Fibroblast of villous mesenchyme (primary cell): ENCODE data around the gene PAPSS1. TPM values are rescaled to one million over a fixed set of nuclear protein-coding genes. Genes with fewer than 3 reads are reported as not detected.
"Not testable (repeated sequence)": the region's sequence is repeated elsewhere in the genome, so short reads cannot be mapped to it uniquely, and the experiment has no call there.

Experiments
- DNase-seq: peaks from one replicate; pipeline ENCODE4 v3.0.0-alpha.2; 2010; ENCODE audit warnings: low read depth
- H3K4me3 ChIP-seq: 2 replicates; pipeline ENCODE4 v1.5.1; 2011; ENCODE audit warnings: low read depth, mild to moderate bottlenecking, low read length
- CTCF ChIP-seq: IDR thresholded peaks from 2 replicates; pipeline ENCODE4 v1.5.1; 2012; ENCODE audit warnings: low read depth, mild to moderate bottlenecking, low read length; ENCODE audit not compliant: insufficient read depth
- total RNA-seq: library from RNA; depleted of rRNA; stranded (reverse); fragments of >200 nt; gene quantifications from 2 replicates; pipeline ENCODE4 v1.2.3, GENCODE V29; 2012

PAPSS1 gene
- total RNA-seq, 1 donor, result 78.6 TPM

DNA sequence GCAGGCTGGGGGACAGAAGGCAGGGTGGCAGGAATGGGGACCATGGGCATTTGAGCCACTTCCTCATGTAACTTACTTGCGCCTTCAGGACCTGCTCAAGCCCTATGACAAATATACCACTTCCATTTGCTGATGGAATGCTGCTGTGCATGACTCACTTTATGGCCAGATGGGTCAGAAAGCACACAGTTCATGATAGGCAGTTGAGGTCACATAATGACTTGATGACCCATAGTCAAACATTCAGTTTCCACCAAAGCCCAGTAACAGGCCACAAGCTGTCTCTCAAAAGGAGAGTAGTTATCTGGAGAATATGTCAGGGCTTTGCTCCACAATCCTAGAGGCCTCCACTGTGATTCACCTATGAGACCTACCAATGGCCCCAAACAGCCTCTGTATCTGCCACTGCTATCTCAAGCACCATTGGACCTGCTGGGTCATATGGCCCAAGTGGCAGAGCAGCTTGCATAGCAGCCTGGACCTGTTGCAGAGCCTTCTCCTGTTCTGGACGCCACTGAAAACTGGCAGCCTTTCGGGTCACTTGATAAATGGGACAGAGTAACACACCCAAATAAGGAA, 5.3 kb upstream of the PAPSS1 start:
- TF ChIP-seq CTCF, result no peak

DNA sequence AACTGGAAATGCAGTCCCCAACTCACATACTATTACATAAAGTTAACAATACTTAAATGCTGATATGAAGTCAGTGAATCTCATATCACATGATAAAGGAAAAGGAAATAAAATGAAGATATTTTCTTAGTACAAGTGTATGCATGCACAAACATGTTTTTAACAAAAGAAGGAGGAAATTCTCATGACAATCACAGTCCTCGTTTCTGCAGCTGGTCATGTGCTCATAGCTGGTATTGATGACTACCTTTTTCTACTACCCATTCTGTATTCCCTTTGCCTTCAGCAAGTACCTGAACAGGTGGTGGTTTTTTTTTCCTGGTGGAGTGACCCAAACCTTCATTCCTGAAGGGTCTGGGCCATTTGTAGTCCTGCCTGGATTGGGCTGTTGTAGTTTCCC, 3.3 kb upstream of the PAPSS1 start:
- not testable (repeated sequence) for DNase-seq, H3K4me3 ChIP-seq

More for the DNA sequence above, 5.3 kb upstream of the PAPSS1 start:
- H3K4me3 ChIP-seq, result no peak overlapping the region
- DNase-seq, result no peak

DNA sequence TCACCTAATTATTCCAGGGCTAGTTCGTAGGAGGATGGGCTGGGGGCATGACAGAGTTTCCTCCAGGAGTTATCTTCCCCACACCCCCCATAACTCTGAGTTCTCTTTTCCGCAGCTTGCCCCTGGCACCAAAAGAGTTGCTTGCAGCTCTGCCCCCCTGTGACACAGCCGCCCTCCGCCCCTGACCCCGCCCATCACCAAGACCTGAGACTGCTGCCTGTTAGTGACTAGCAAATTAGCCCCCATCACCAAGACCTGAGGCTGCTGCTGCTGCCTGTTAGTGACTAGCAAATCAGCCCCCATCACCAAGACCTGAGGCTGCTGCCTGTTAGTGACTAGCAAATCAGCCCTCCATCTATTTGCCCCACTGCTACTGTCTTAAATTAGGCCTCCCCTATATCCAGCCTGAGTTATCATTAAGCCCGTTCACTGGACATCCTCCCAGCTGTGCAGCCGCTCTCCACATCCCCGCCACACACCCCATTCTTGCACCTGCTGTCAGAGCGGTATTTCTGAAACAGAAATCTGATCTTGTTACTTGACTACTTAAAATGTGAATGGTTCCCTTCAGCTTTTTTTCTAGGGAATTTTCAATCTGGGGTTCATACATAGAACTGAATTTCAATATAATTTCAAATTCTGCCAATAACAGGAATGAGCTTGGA, 1.5 kb upstream of the PAPSS1 start:
- DNase-seq, result no peak
- H3K4me3 ChIP-seq, result no peak overlapping the region

GRCh38 chr4:107719207-107719921, 670 bp downstream of the PAPSS1 start:
- DNase-seq, result peak; percentile 40
- peak overlapping the region; percentile 93 for H3K4me3 ChIP-seq
- TF ChIP-seq CTCF, result no peak

More for the DNA sequence above, 1.5 kb upstream of the PAPSS1 start:
- TF ChIP-seq CTCF, result no peak

DNA sequence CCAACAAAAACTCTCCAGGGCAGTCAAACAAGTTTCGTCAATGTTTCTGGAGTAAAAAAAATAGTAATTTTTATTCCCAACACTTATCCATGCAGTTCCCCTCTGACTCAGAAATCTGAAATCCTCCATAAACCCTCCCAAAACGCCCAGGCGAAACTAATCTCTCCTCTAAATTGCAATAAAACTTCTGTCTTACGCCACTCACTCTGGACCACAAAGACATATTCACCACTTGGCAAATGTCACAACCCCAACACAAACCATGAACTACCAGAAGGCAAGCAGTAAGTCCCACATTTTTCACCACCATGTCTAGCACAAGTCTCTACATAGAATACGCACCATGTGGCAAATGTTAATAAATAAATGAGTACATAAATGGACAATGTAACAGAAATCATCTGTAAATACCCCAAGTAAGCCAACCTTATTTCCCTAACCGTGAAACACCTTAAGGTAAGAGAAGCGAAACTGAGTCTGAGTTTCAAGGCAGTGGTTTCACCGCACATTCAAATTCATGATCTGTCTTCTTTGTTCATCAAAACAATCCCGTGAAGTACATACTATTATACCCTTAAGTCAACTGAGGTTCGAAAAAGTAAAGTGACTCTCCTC, 1.6 kb downstream of the PAPSS1 start:
- H3K4me3 ChIP-seq, result peak overlapping the region; percentile 93
- no peak for TF ChIP-seq CTCF
- DNase-seq, result peak; percentile 84

DNA sequence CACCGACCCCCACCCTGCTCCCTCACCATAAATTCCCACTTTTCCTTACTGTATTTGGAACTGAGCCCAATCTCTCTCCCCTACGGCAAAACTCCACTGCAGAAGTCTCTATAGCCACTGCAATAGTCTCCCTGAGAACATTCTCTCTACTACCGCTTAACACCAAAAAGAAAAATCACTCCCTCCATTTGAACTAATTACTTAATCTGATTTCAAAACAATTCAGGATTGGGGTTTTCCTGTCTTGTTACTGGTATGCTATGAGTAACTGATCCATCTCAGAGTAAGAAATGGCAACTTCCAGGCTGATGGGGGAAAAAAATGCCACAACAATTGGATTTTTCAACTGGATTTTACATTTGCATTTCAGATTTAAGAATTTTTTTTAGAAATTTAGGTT, 5.8 kb downstream of the PAPSS1 start:
- TF ChIP-seq CTCF, result no peak
- DNase-seq, result no peak
- H3K4me3 ChIP-seq, result no peak overlapping the region

DNA sequence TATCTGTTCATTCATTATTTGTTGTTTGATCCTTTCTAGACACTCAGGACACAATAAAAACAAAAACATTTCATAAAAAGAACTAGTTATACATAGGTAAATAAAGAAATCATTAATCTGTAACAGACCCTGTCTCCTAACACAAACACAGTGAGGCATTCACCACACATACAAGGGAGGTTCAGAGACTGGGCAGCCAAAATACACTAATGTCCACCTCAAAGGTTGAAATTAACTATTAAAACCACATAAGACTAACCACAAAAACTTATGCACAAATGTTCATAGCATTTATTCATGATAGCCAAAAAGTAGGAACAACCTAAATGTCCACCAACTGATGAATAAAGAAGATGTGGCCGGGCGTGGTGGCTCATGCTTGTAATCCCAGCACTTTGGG, 7.8 kb downstream of the PAPSS1 start:
- DNase-seq, result no peak
- no peak for TF ChIP-seq CTCF
- no peak overlapping the region for H3K4me3 ChIP-seq
